ENCODE measurements around the gene COG7. TPM values are rescaled to one million over a fixed set of nuclear protein-coding genes. Genes with fewer than 3 reads are reported as not detected.
"Not testable (repeated sequence)": the region's sequence is repeated elsewhere in the genome, so short reads cannot be mapped to it uniquely, and the experiment has no call there.

COG7 gene
- total RNA-seq, 4 donors from 2014 or later, result 21.6 to 35.7 (median 24.8) TPM

- TF ChIP-seq POLR2A (IDR thresholded peaks at IDR 0.05) (no peak), EP300 (IDR thresholded peaks at IDR 0.05) (no peak), CTCF (IDR thresholded peaks at IDR 0.05) (no peak)
- Histone ChIP-seq H3K27me3 (no peaks in the 10 kb centered on the region), H3K4me1 (no peaks in the 10 kb centered on the region), H3K9me3 (no peaks in the 10 kb centered on the region), H3K27ac (no peak overlapping the region), H3K4me3 (no peak overlapping the region), H3K36me3 (peaks cover 7 to 98% (median 41%) of the 10 kb centered on the region in 3 donors)
- DNase-seq (ENCODE audit: low spot score in 2 of 2), result no peak
- 71 to 81% methylated on average over 4 of the region's 4 CpGs for WGBS, 2 donors
These were observed 58.7 kb downstream of the COG7 start for GRCh38 chr16:23394141-23394831.

GRCh38 chr16:23392223-23392600 lies 60.8 kb downstream of the COG7 start:
- Histone ChIP-seq H3K27me3 (no peaks in the 10 kb centered on the region), H3K27ac (no peak overlapping the region), H3K4me3 (no peak overlapping the region), H3K4me1 (no peaks in the 10 kb centered on the region), H3K9me3 (no peaks in the 10 kb centered on the region), H3K36me3 (peaks cover 7 to 97% (median 34%) of the 10 kb centered on the region in 3 donors)
- WGBS, 2 donors, result 95 to 96% methylated on average over 5 to 6 of the region's 6 CpGs
- no peak for TF ChIP-seq POLR2A (IDR thresholded peaks at IDR 0.05)
- TF ChIP-seq EP300 (IDR thresholded peaks at IDR 0.05), result no peak
- TF ChIP-seq CTCF (IDR thresholded peaks at IDR 0.05), result no peak
- DNase-seq (ENCODE audit: low spot score in 2 of 2), result no peak

GRCh38 chr16:23391381-23392222 lies 61.4 kb downstream of the COG7 start:
- WGBS, 2 donors, result 89 to 92% methylated on average over 17 of the region's 17 CpGs
- DNase-seq (ENCODE audit: low spot score in 2 of 2), result no peak
- H3K9me3 ChIP-seq, result no peaks in the 10 kb centered on the region
- H3K27me3 ChIP-seq, result no peaks in the 10 kb centered on the region
- H3K4me3 ChIP-seq, result no peak overlapping the region
- H3K36me3 ChIP-seq, result peaks cover 7 to 93% (median 30%) of the 10 kb centered on the region in 3 donors
- H3K27ac ChIP-seq, result no peak overlapping the region
- TF ChIP-seq EP300 (IDR thresholded peaks at IDR 0.05), result no peak
- no peak for TF ChIP-seq CTCF (IDR thresholded peaks at IDR 0.05)
- no peak for TF ChIP-seq POLR2A (IDR thresholded peaks at IDR 0.05)
- H3K4me1 ChIP-seq, result no peaks in the 10 kb centered on the region

GRCh38 chr16:23389936-23390335 lies 63.1 kb downstream of the COG7 start:
- peaks cover 7 to 93% (median 25%) of the 10 kb centered on the region in 3 donors for H3K36me3 ChIP-seq
- not testable (repeated sequence) for H3K9me3 ChIP-seq; DNase-seq (ENCODE audit: low spot score in 2 of 2); H3K4me1 ChIP-seq; H3K4me3 ChIP-seq; H3K27ac ChIP-seq; H3K27me3 ChIP-seq
- WGBS, 2 donors, result 93 to 94% methylated on average over 8 of the region's 8 CpGs

GRCh38 chr16:23389201-23389600 lies 63.8 kb downstream of the COG7 start:
- DNase-seq (ENCODE audit: low spot score in 2 of 2), result no peak
- Histone ChIP-seq H3K36me3 (peaks cover 7 to 90% (median 25%) of the 10 kb centered on the region in 3 donors), H3K4me3 (no peak overlapping the region), H3K9me3 (no peaks in the 10 kb centered on the region), H3K27me3 (no peaks in the 10 kb centered on the region), H3K27ac (no peak overlapping the region), H3K4me1 (no peaks in the 10 kb centered on the region)
- TF ChIP-seq POLR2A (IDR thresholded peaks at IDR 0.05) (no peak), CTCF (IDR thresholded peaks at IDR 0.05) (no peak), EP300 (IDR thresholded peaks at IDR 0.05) (no peak)
- WGBS, 2 donors, result 92 to 98% methylated on average over 5 of the region's 5 CpGs
